OCI-LY7 (cell line): ENCODE data around the gene ZNF691. TPM values are rescaled to one million over a fixed set of nuclear protein-coding genes. Genes with fewer than 3 reads are reported as not detected.

Experiments
- BruUV-seq: library from RNA; stranded (reverse); fragments of 400-500 nt; replicated peaks from 2 replicates; lab custom pipeline; 2021; lab: Mats Ljungman, UMichigan
- CTCF ChIA-PET: fragments of 300-600 bp; sonication (Branson Sonifier 250); formaldehyde crosslinking; loops from one replicate; lab custom pipeline; 2022; ENCODE audit warnings: antibody characterized with exemption; ENCODE audit not compliant: unreplicated experiment; lab: Charles Lee
- POLR2A ChIA-PET: fragments of 300-600 bp; sonication (Branson Sonifier 250); formaldehyde crosslinking; loops from one replicate; lab custom pipeline; 2022; ENCODE audit warnings: antibody characterized with exemption; lab: Charles Lee
- DNase-seq: peaks from one replicate; pipeline ENCODE4 v3.0.0-alpha.2; 2015; ENCODE audit warnings: low spot score
- H2AFZ ChIP-seq: fragments of 200-600 bp; sonication (generic), shearing (Covaris generic); 2 replicates; pipeline ENCODE4 v1.6.1; 2014; ENCODE audit warnings: mild to moderate bottlenecking, antibody characterized with exemption, low read length, moderate library complexity
- H3K27ac ChIP-seq: fragments of 200-600 bp; sonication (generic); 2 replicates; pipeline ENCODE4 v1.5.1; 2014; ENCODE audit warnings: mixed run types, low read depth, mild to moderate bottlenecking, moderate library complexity, low read length, inconsistent platforms; ENCODE audit not compliant: poor library complexity, severe bottlenecking
- H3K36me3 ChIP-seq: fragments of 200-600 bp; sonication (generic); 2 replicates; pipeline ENCODE4 v1.6.1; 2014; ENCODE audit warnings: mild to moderate bottlenecking, antibody characterized with exemption, low read length, moderate library complexity, mixed read lengths; ENCODE audit not compliant: insufficient read depth
- H3K4me1 ChIP-seq: fragments of 200-600 bp; sonication (generic); 2 replicates; pipeline ENCODE4 v1.5.1; 2014; ENCODE audit warnings: mild to moderate bottlenecking, low read length; ENCODE audit not compliant: insufficient read depth, poor library complexity, severe bottlenecking
- H3K4me2 ChIP-seq: fragments of 200-600 bp; sonication (generic); 2 replicates; pipeline ENCODE4 v1.6.1; 2014; ENCODE audit warnings: mild to moderate bottlenecking, low read length
- H3K4me3 ChIP-seq: fragments of 200-600 bp; sonication (generic); 2 replicates; pipeline ENCODE4 v1.5.1; 2014; ENCODE audit warnings: mild to moderate bottlenecking, low read depth, low read length; ENCODE audit not compliant: poor library complexity, severe bottlenecking
- H3K79me2 ChIP-seq: fragments of 200-600 bp; sonication (generic); 2 replicates; pipeline ENCODE4 v1.6.1; 2016; ENCODE audit warnings: low read depth, mild to moderate bottlenecking, low read length, moderate library complexity, mixed read lengths; ENCODE audit not compliant: insufficient read depth
- H3K9me2 ChIP-seq: fragments of 200-600 bp; sonication (generic); 2 replicates; pipeline ENCODE4 v1.6.1; 2016; ENCODE audit warnings: mild to moderate bottlenecking, low read length, mixed read lengths; ENCODE audit not compliant: insufficient read depth
- H3K9me3 ChIP-seq: fragments of 200-600 bp; sonication (generic); 2 replicates; pipeline ENCODE4 v1.6.1; 2014; ENCODE audit warnings: mild to moderate bottlenecking, mixed run types, low read length, mixed read lengths
- H4K20me1 ChIP-seq: fragments of 200-600 bp; sonication (generic); 2 replicates; pipeline ENCODE4 v1.6.1; 2014; ENCODE audit warnings: mild to moderate bottlenecking, antibody characterized with exemption, low read length, moderate library complexity, mixed read lengths; ENCODE audit not compliant: insufficient read depth
- CTCF ChIP-seq: fragments of 200-600 bp; sonication (generic); conservative IDR thresholded peaks from 2 replicates; pipeline ENCODE4 v1.5.1; 2014; ENCODE audit warnings: mild to moderate bottlenecking, antibody characterized with exemption, low read length, moderate library complexity, mixed read lengths
- EZH2phosphoT487 ChIP-seq: fragments of 200-600 bp; sonication (generic); IDR thresholded peaks from 2 replicates; pipeline ENCODE4 v1.6.1; 2018; ENCODE audit warnings: low read depth, borderline replicate concordance, mild to moderate bottlenecking, mixed run types, antibody characterized with exemption, low read length, moderate library complexity, mixed read lengths
- intact Hi-C: fragments of 100-400 bp; cut with micrococcal nuclease; formaldehyde crosslinking; loops from one replicate; pipeline ENCODE4 v1.10.0; 2022; ENCODE audit not compliant: unreplicated experiment
- total RNA-seq, 2 experiments: library from RNA; depleted of rRNA in 1 of 2; stranded (reverse); fragments of >200 nt in 1 of 2; shearing (Covaris generic) in 1 of 2; gene quantifications; 2 replicates each; pipeline ENCODE4 v1.2.3, GENCODE V29; 2014 to 2022

Gene ZNF691
- total RNA-seq, 2 experiments from 2014 or later = 17.8 to 21.1 TPM

GRCh38 chr1:42835422-42835821 lies 11.0 kb upstream of the ZNF691 start:
- CTCF ChIA-PET = no interaction called here
- intact Hi-C loops = no loop called here
- no peak overlapping the region for H3K4me2 ChIP-seq
- H3K36me3 ChIP-seq = no peaks in the 10 kb centered on the region
- H3K79me2 ChIP-seq = no peaks in the 10 kb centered on the region
- no peak for DNase-seq
- H3K27ac ChIP-seq = no peak overlapping the region
- no peaks in the 10 kb centered on the region for H3K4me1 ChIP-seq
- H4K20me1 ChIP-seq = no peaks in the 10 kb centered on the region
- H2AFZ ChIP-seq = no peak overlapping the region
- H3K4me3 ChIP-seq = no peak overlapping the region
- H3K9me2 ChIP-seq = no peaks in the 10 kb centered on the region
- no peaks in the 10 kb centered on the region for H3K9me3 ChIP-seq
- no peak for TF ChIP-seq CTCF
- TF ChIP-seq EZH2phosphoT487 = no peak
- POLR2A ChIA-PET = interaction anchor here (0.8 to 1.5 kb wide), 3 partner anchors 11 to 18 kb away, joined by 3 to 4 read pairs (median 3); partner anchors contain the start of gene ZNF691
- no TSS peak for BruUV-seq

- H3K27ac ChIP-seq = no peak overlapping the region
- CTCF ChIA-PET = interaction anchor here (0.5 to 0.8 kb wide), 2 partner anchors 75 to 263 kb away, joined by 3 to 4 read pairs; no protein-coding TSS in a partner anchor
- H2AFZ ChIP-seq = no peak overlapping the region
- BruUV-seq = no TSS peak
- no peaks in the 10 kb centered on the region for H3K79me2 ChIP-seq
- intact Hi-C loops = no loop called here
- no peak for TF ChIP-seq EZH2phosphoT487
- no peaks in the 10 kb centered on the region for H3K9me3 ChIP-seq
- H3K4me1 ChIP-seq = no peaks in the 10 kb centered on the region
- no peak overlapping the region for H3K4me2 ChIP-seq
- no peak for DNase-seq
- no peaks in the 10 kb centered on the region for H3K36me3 ChIP-seq
- H4K20me1 ChIP-seq = no peaks in the 10 kb centered on the region
- POLR2A ChIA-PET = interaction anchor here (1.7 kb wide), 1 partner anchor 11 kb away, joined by 10 read pairs; no protein-coding TSS in a partner anchor
- no peaks in the 10 kb centered on the region for H3K9me2 ChIP-seq
- no peak overlapping the region for H3K4me3 ChIP-seq
Observed at GRCh38 chr1:42837709-42838108, 8.7 kb upstream of the ZNF691 start.

- Histone ChIP-seq H3K36me3 (no peaks in the 10 kb centered on the region), H3K4me3 (no peak overlapping the region), H3K9me3 (no peaks in the 10 kb centered on the region), H3K9me2 (no peaks in the 10 kb centered on the region), H3K79me2 (no peaks in the 10 kb centered on the region), H2AFZ (no peak overlapping the region), H4K20me1 (no peaks in the 10 kb centered on the region), H3K27ac (no peak overlapping the region), H3K4me2 (no peak overlapping the region), H3K4me1 (no peaks in the 10 kb centered on the region)
- no peak for DNase-seq
- BruUV-seq = no TSS peak
- ChIA-PET POLR2A (interaction anchor here (1.7 kb wide), 1 partner anchor 10 kb away, joined by 10 read pairs; no protein-coding TSS in a partner anchor), CTCF (interaction anchor here (0.8 kb wide), 1 partner anchor 74 kb away, joined by 4 read pairs; no protein-coding TSS in a partner anchor)
- intact Hi-C loops = no loop called here
- TF ChIP-seq CTCF (no peak), EZH2phosphoT487 (no peak)
Observed at GRCh38 chr1:42838482-42839190, 7.8 kb upstream of the ZNF691 start.
